IPS-18a (cell line): ENCODE results near the gene DNAH3.
"Not testable (repeated sequence)": the region's sequence is repeated elsewhere in the genome, so short reads cannot be mapped to it uniquely, and the experiment has no call there.

Experiments used
- H3K27ac ChIP-seq: one replicate; pipeline ENCODE4 v1.5.1; 2013; ENCODE audit warnings: low read length
- H3K27me3 ChIP-seq: one replicate; pipeline ENCODE4 v1.6.1; 2013; ENCODE audit warnings: mild to moderate bottlenecking, low read length; ENCODE audit not compliant: control insufficient read depth, insufficient read depth
- H3K36me3 ChIP-seq: one replicate; pipeline ENCODE4 v1.6.1; 2013; ENCODE audit warnings: low read depth, low read length; ENCODE audit not compliant: control insufficient read depth
- H3K4me1 ChIP-seq: one replicate; pipeline ENCODE4 v1.6.1; 2013; ENCODE audit warnings: low read depth, low read length; ENCODE audit not compliant: control insufficient read depth
- H3K4me3 ChIP-seq: one replicate; pipeline ENCODE4 v1.5.1; 2013; ENCODE audit warnings: low read length
- H3K9ac ChIP-seq: one replicate; pipeline ENCODE4 v1.6.1; 2013; ENCODE audit warnings: mild to moderate bottlenecking, low read length, moderate library complexity
- H3K9me3 ChIP-seq: one replicate; pipeline ENCODE4 v1.6.1; 2013; ENCODE audit warnings: low read depth, low read length; ENCODE audit not compliant: control insufficient read depth

DNAH3 gene

DNA sequence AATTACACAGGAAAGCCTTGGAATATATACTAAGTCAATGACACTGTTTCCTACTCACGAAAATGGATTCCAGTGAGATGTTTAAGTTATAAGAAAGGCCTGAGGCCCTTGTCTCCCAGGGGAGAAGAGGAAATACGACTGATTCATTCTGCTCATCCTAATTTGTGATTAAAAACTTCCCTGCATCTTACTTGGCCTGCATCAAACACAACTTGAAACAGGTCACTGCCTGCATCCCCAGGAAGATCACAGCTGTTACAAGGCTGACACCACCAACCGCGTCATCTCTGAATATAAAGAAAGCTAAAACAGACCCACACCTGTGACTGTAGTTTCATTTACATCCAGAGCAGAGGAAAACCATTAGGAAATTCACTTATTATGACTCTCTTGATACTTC, 121.9 kb downstream of the DNAH3 start:
- H3K4me1 ChIP-seq: no peaks in the 10 kb centered on the region
- H3K27me3 ChIP-seq: no peaks in the 10 kb centered on the region
- no peak overlapping the region for H3K4me3 ChIP-seq
- no peaks in the 10 kb centered on the region for H3K9me3 ChIP-seq
- no peak overlapping the region for H3K27ac ChIP-seq
- no peaks in the 10 kb centered on the region for H3K36me3 ChIP-seq
- H3K9ac ChIP-seq: no peak overlapping the region

DNA sequence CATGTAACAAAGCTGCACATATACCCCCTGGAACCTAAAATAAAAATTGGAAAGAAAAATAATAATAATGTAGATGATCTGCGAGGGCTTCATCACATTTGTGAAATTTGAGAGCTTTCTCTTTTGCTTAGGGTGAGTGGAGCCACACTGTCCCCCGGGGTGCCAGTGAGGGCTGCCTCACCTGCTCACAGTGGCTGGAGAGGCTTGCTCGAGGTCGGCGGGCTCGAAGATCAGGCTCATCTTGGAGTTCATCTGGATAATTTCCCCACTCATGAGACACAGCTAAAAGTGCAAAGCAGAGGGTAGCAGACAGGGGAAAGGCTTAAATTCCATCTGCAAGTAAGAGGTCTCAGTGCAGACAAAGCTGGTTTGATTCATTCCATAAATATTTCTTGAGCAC, 123.8 kb downstream of the DNAH3 start:
- Histone ChIP-seq H3K27ac (no peak overlapping the region), H3K9ac (no peak overlapping the region), H3K36me3 (no peaks in the 10 kb centered on the region), H3K4me3 (no peak overlapping the region), H3K9me3 (no peaks in the 10 kb centered on the region), H3K4me1 (no peaks in the 10 kb centered on the region), H3K27me3 (no peaks in the 10 kb centered on the region)

DNA sequence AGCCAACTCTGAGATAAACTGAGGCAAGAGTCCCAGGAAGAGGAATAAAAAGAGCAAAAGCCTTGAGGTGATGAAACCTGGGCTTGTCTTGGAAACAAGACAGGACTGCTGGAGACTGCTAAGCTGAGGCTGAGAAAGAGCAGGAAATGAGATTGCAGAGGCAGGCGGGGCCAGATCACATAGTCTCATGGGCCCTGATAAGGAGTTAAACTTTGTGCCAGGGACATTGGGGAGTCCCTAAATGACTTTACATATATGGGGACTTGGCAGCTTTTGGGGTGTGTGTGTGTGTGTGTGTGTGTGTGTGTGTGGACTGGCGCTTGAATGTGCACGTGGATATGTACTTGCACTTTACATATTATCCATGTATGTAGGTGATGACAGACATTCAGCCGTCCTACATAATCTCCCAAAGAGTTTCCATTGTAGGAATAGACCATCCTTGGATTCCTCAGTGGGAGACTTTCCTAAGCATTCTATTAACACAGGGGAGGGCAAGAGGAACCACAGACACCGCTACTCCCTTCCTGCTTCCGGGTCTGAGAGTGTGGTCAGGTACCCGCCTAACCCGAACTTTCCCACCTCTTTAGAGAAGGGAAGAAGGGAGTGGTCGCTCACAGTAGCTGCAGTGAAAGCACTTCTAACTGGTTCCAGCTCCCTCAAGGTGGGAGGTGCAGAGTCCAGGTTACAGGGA, 127.0 kb downstream of the DNAH3 start:
- Histone ChIP-seq H3K4me1 (no peaks in the 10 kb centered on the region), H3K27ac (no peak overlapping the region), H3K4me3 (no peak overlapping the region), H3K9me3 (no peaks in the 10 kb centered on the region), H3K27me3 (no peaks in the 10 kb centered on the region), H3K36me3 (no peaks in the 10 kb centered on the region), H3K9ac (no peak overlapping the region)

DNA sequence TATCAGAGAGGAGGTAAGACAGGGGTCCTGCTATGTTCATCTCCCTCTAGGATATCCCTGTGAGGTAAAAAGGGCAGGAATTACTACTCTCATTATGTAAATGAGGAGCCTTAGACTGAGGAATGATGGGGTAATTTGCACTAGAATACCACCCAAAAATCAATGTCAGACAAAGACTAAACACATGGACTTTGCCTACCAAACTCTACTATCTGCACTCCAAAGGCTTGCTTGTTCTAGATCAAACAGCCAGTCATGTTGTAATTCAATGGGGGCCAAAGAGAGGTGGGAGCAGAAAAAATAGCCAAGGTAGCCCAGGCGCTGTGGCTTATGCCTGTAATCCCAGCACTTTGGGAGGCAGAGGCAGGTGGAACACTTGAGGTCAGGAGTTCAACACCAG, 129.3 kb downstream of the DNAH3 start:
- H3K27me3 ChIP-seq: no peaks in the 10 kb centered on the region
- H3K27ac ChIP-seq: no peak overlapping the region
- H3K9me3 ChIP-seq: no peaks in the 10 kb centered on the region
- H3K36me3 ChIP-seq: no peaks in the 10 kb centered on the region
- H3K4me3 ChIP-seq: no peak overlapping the region
- H3K4me1 ChIP-seq: no peaks in the 10 kb centered on the region
- no peak overlapping the region for H3K9ac ChIP-seq

DNA sequence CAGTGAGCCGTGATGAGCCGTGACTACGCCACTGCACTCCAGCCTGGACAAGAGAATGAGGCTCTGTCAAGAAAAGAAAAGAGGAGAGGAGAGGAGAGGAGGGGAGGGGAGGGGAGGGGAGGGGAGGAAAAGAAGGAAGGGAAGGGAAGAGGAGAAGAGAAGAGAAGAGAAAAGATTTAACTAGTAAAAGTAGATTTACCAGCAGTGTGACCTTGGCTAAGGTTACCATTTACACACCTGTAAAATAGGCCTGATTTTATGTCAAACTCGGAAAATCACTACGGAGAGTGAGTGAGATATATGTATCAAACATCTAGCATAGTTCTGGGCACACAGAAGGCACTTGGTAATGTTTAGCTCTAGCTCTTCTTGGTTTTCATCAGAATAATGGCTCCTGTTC, 140.8 kb downstream of the DNAH3 start:
- Histone ChIP-seq H3K9ac (no peak overlapping the region), H3K9me3 (peaks cover 5% of the 10 kb centered on the region), H3K4me1 (no peaks in the 10 kb centered on the region), H3K27me3 (no peaks in the 10 kb centered on the region), H3K36me3 (no peaks in the 10 kb centered on the region), H3K27ac (no peak overlapping the region), H3K4me3 (no peak overlapping the region)

DNA sequence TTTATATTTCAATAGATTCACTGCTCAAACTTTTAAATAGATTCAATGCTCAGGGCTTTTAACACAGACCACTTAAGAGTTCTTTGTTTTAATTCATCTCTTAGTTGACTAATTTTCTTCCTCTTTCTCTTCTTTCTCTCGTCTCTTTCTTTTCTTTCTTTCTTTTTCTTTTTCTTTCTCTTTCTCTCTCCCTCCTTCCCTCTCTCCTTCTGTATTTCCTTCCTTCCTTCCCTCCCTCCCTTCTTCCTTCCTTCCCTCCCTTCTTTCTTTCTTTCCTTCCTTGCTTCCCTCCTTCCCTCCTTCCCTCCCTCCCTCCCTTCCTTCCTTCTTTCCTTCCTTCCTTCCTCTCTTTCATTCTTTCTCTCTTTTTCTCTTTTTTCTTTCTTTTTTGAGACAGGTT, 145.6 kb downstream of the DNAH3 start:
- H3K9me3 ChIP-seq: no peaks in the 10 kb centered on the region
- no peaks in the 10 kb centered on the region for H3K27me3 ChIP-seq
- H3K9ac ChIP-seq: no peak overlapping the region
- no peaks in the 10 kb centered on the region for H3K4me1 ChIP-seq
- H3K36me3 ChIP-seq: no peaks in the 10 kb centered on the region
- H3K27ac ChIP-seq: no peak overlapping the region
- no peak overlapping the region for H3K4me3 ChIP-seq

DNA sequence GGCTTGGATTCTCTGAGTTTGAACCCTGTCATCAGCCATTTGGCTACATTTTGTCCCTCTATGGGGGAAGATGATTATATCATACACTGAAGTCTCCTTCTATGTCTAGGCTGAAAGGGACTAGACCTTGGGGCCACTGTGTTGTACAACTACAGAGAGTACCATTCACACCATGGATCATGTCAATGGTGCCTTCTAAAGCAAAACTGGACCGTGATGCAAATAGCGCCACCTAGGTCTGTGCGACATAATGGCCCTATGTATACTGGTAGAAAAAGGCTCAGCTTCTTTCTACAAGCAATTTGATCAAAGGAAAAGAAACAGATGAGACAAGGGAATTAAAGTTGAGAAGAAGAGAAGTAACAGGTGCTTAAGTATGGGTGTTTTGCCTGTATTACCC, 149.4 kb downstream of the DNAH3 start:
- Histone ChIP-seq H3K9ac (no peak overlapping the region), H3K27ac (no peak overlapping the region), H3K36me3 (no peaks in the 10 kb centered on the region), H3K4me3 (no peak overlapping the region), H3K4me1 (no peaks in the 10 kb centered on the region), H3K27me3 (no peaks in the 10 kb centered on the region), H3K9me3 (no peaks in the 10 kb centered on the region)

DNA sequence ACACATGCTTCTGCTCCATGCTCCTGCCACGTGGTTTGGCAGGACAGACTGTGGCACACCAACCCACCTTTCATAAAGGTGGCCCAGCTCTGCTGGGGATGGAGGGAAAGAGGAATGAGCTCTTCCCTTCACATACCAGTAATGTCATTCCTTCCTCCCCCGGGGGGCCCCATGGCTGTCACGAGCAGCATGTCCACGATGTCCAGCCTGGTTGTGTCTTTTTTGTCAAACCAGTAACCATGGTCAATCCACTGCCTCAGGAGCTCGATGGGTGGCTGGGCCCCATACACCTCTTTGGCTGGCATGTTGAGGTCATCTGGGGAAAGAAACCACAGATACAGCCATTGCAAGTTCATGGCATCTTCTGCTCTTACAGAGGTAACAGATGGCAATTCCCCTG, 153.5 kb downstream of the DNAH3 start:
- no peaks in the 10 kb centered on the region for H3K4me1 ChIP-seq
- no peaks in the 10 kb centered on the region for H3K36me3 ChIP-seq
- no peak overlapping the region for H3K9ac ChIP-seq
- no peaks in the 10 kb centered on the region for H3K27me3 ChIP-seq
- no peak overlapping the region for H3K4me3 ChIP-seq
- no peaks in the 10 kb centered on the region for H3K9me3 ChIP-seq
- no peak overlapping the region for H3K27ac ChIP-seq

DNA sequence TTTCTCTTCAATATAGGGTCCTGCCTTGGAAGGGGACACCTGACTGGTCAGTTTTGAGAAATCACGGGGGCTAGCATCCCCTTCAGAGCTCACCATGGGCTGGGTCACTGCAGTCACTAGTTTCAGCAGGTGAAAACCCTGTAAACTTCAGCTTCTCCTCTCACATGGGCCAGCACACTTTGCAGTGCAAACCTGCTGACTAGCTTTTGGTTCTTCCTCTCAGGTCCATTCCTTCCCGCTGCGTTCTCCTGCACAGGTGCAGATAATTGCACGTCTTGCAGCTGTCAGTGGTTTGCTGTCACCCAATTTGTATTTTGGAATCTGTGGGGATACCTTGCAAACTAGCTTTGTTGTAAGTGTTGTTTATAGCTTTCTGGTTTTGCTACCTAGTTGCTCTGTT, 154.9 kb downstream of the DNAH3 start:
- Histone ChIP-seq H3K27me3 (no peaks in the 10 kb centered on the region), H3K4me3 (no peak overlapping the region), H3K9ac (no peak overlapping the region), H3K27ac (no peak overlapping the region), H3K36me3 (no peaks in the 10 kb centered on the region), H3K4me1 (no peaks in the 10 kb centered on the region), H3K9me3 (no peaks in the 10 kb centered on the region)

DNA sequence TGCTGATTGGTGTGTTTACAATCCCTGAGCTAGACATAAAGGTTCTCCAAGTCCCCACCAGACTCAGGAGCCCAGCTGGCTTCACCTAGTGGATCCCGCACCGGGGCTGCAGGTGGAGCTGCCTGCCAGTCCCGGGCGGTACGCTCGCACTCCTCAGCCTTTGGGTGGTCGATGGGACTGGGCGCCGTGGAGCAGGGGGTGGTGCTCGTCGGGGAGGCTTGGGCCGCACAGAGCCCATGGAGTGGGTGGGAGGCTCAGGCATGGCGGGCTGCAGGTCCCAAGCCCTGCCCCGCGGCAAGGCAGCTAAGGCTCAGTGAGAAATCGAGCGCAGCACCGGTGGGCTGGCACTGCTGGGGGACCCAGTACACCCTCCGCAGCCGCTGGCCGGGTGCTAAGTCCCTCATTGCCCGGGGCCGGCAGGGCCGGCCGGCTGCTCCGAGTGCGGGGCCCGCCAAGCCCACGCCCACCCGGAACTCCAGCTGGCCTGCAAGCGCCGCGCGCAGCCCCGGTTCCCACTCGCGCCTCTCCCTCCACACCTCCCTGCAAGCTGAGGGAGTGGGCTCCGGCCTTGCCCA, 161.1 kb downstream of the DNAH3 start:
- not testable (repeated sequence) for H3K4me3 ChIP-seq, H3K27ac ChIP-seq

DNA sequence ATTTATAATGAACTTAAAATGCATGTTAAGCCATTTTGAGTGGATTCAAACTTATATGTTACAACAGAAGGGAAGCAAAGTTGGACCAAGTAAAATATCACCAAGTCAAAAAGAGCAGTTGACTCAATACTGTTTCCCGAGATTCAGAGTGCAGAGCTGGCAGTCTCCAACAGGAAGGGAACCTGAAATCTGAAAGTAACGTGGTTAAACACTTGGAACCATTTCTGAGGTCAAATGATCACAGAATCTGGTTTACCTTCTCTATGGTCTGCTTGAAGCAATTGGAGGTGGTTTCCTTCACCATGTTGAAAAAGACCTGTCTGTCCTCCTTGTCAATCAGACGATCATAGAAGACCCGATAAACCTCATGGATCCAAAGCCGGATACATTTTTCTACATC, 163.6 kb downstream of the DNAH3 start:
- no peak overlapping the region for H3K27ac ChIP-seq
- no peaks in the 10 kb centered on the region for H3K4me1 ChIP-seq
- H3K9me3 ChIP-seq: no peaks in the 10 kb centered on the region
- H3K4me3 ChIP-seq: no peak overlapping the region
- H3K9ac ChIP-seq: no peak overlapping the region
- no peaks in the 10 kb centered on the region for H3K36me3 ChIP-seq
- no peaks in the 10 kb centered on the region for H3K27me3 ChIP-seq

More for the DNA sequence above, 161.1 kb downstream of the DNAH3 start:
- not testable (repeated sequence) for H3K9me3 ChIP-seq, H3K9ac ChIP-seq, H3K27me3 ChIP-seq, H3K4me1 ChIP-seq, H3K36me3 ChIP-seq

DNA sequence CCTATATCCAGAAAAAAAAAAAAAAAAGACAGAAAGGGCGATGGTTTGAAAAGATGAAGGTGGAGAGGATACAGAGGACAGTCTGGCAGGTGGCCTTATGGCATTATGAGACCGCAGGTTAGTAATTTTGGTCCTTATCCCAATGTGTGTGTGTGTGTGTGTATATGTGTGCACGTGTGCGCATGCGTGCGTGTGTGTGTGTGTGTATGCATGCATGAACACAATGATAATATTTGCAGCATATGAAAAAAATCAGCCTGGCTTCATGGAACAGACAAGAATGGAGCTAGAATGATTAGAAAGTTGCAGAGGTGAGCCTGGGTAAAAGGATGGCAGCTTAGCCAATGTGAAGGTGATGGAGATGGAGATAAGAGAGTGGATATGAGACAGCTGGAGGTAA, 166.6 kb downstream of the DNAH3 start:
- no peak overlapping the region for H3K4me3 ChIP-seq
- H3K4me1 ChIP-seq: no peaks in the 10 kb centered on the region
- no peaks in the 10 kb centered on the region for H3K9me3 ChIP-seq
- H3K27ac ChIP-seq: no peak overlapping the region
- no peak overlapping the region for H3K9ac ChIP-seq
- H3K36me3 ChIP-seq: no peaks in the 10 kb centered on the region
- H3K27me3 ChIP-seq: no peaks in the 10 kb centered on the region
